HG02571 (cell line): ENCODE results near the gene THOC3.
"Not testable (repeated sequence)": the region's sequence is repeated elsewhere in the genome, so short reads cannot be mapped to it uniquely, and the experiment has no call there.

Experiments used
- ATAC-seq: cut with Tn5 transposase; IDR thresholded peaks from one replicate; pipeline ENCODE4 v1.9.1; 2021; ENCODE audit warnings: mild to moderate bottlenecking, moderate library complexity; ENCODE audit not compliant: unreplicated experiment

Gene THOC3

GRCh38 chr5:175967471-175968372, at the start of gene THOC3:
Gene THOC3, minus strand, starts transcription at chr5:175968315. Its CDS starts 107 bp downstream, at chr5:175968208.
- ATAC-seq = peak; percentile 97

GRCh38 chr5:176017324-176017723, 49.2 kb upstream of the THOC3 start:
- ATAC-seq = not testable (repeated sequence)

- not testable (repeated sequence) for ATAC-seq
Measured at GRCh38 chr5:176014360-176014759, 46.2 kb upstream of the THOC3 start.

GRCh38 chr5:176011088-176011487, 43.0 kb upstream of the THOC3 start:
- ATAC-seq = not testable (repeated sequence)

GRCh38 chr5:176010202-176010601, 42.1 kb upstream of the THOC3 start:
- not testable (repeated sequence) for ATAC-seq

- ATAC-seq = not testable (repeated sequence)
Measured at GRCh38 chr5:176007220-176007619, 39.1 kb upstream of the THOC3 start.

GRCh38 chr5:176006819-176007218, 38.7 kb upstream of the THOC3 start:
- not testable (repeated sequence) for ATAC-seq

GRCh38 chr5:175997979-175998378, 29.9 kb upstream of the THOC3 start:
- not testable (repeated sequence) for ATAC-seq

- ATAC-seq = not testable (repeated sequence)
Measured at GRCh38 chr5:175997495-175997894, 29.4 kb upstream of the THOC3 start.

- not testable (repeated sequence) for ATAC-seq
Measured at GRCh38 chr5:175996791-175997190, 28.7 kb upstream of the THOC3 start.

GRCh38 chr5:175995506-175995905, 27.4 kb upstream of the THOC3 start:
- ATAC-seq = not testable (repeated sequence)

- ATAC-seq = not testable (repeated sequence)
Measured at GRCh38 chr5:175979371-175979995, 11.4 kb upstream of the THOC3 start.

- peak; percentile 35 for ATAC-seq
Measured at GRCh38 chr5:175968381-175968780, 266 bp upstream of the THOC3 start.

GRCh38 chr5:175962329-175962728, 5.8 kb downstream of the THOC3 start:
- not testable (repeated sequence) for ATAC-seq

- not testable (repeated sequence) for ATAC-seq
Measured at GRCh38 chr5:175960228-175960627, 7.9 kb downstream of the THOC3 start.

GRCh38 chr5:175958515-175958914, 9.6 kb downstream of the THOC3 start:
- not testable (repeated sequence) for ATAC-seq

- not testable (repeated sequence) for ATAC-seq
Measured at GRCh38 chr5:175954107-175954506, 14.0 kb downstream of the THOC3 start.

- not testable (repeated sequence) for ATAC-seq
Measured at GRCh38 chr5:175952810-175953209, 15.3 kb downstream of the THOC3 start.

GRCh38 chr5:175951339-175951969, 16.7 kb downstream of the THOC3 start:
- peak; percentile 55 for ATAC-seq

- ATAC-seq = not testable (repeated sequence)
Measured at GRCh38 chr5:175948329-175949108, 19.6 kb downstream of the THOC3 start.
